Measurements from ENCODE around the gene RREB1.
A peak's percentile ranks its signal among the peaks of the same experiment; 100 is the strongest.

The RREB1 gene

DNA sequence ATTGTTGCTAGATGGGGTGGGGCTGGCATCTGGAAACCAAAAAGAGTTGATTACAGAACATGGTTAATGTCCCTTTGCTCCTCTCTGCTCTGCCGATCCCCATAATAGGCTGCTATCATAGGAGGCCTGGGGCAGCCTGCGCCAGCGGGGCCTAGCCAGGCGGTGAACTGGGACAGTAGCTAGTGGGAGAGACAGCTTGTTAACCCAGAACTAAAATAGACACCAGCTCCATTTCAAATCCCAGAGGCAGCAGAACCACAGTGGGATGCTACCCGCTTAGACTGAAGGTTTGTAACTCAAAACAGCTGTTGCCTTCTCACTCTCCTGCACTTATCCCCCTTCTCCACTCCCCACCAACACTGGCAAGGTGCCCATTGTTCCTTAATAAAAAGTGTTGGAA is 106.7 kb downstream of the RREB1 start:
- no peak for DNase-seq
- CTCF ChIA-PET, result interaction anchor here (1.0 to 3.6 kb wide), 3 partner anchors 10 to 129 kb away, joined by 3 to 14 read pairs (median 5); no protein-coding TSS in a partner anchor
- Histone ChIP-seq H3K4me1 (ENCODE audit: control extremely low read depth in 1 of 4, control insufficient read depth in 4 of 4, insufficient read depth in 4 of 4, low read length in 3 of 4) (peaks cover 0 to 21% (median 3%) of the 10 kb centered on the region in 4 experiments), H3K36me3 (ENCODE audit: control insufficient read depth in 4 of 4, insufficient read depth in 4 of 4, low read length in 3 of 4) (peaks cover 15 to 89% (median 68%) of the 10 kb centered on the region in 4 experiments), H3K27ac (ENCODE audit: insufficient read depth in 1 of 2, low read depth in 1 of 2, low read length in 2 of 2, poor library complexity in 1 of 2, severe bottlenecking in 2 of 2) (no peak overlapping the region), H3K27me3 (replicated peaks in 2 of 5; ENCODE audit: control insufficient read depth in 4 of 5, insufficient read depth in 5 of 5, low read length in 4 of 5) (no peaks in the 10 kb centered on the region), H3K9me3 (ENCODE audit: control extremely low read depth in 1 of 5, control insufficient read depth in 4 of 5, insufficient read depth in 2 of 5, low read depth in 1 of 5, low read length in 4 of 5) (no peaks in the 10 kb centered on the region), H3K4me3 (ENCODE audit: control insufficient read depth in 1 of 7, extremely low read depth in 1 of 7, insufficient read depth in 4 of 7, low read depth in 2 of 7, low read length in 6 of 7) (no peak overlapping the region)
- POLR2A ChIA-PET, result no interaction called here
- 92% methylated on average over 4 of the region's 5 CpGs for WGBS (ENCODE audit: insufficient coverage)

DNA sequence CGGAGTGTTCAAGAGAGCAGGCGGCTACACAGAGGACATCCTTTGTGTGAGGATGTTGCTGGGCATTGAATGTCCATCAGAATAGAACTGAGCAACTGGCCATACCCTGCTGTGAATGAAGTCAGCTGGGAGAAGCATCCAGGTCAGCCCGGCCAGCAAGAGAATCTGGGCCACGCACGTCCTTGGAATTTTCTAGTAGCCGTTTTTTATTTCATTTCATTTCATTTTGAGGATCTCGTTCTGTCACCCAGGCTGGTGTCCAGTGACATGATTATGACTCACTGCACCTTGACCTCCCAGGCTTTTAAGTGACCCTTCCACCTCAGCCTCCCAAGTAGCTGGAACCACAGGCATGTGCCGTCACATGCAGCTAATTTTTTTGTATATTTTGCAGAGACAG is 107.4 kb downstream of the RREB1 start:
- POLR2A ChIA-PET, result no interaction called here
- CTCF ChIA-PET, result interaction anchor here (1.0 to 3.6 kb wide), 3 partner anchors 9 to 129 kb away, joined by 3 to 14 read pairs (median 5); no protein-coding TSS in a partner anchor
- 88% methylated on average over 8 of the region's 8 CpGs for WGBS (ENCODE audit: insufficient coverage)
- Histone ChIP-seq H3K36me3 (ENCODE audit: control insufficient read depth in 4 of 4, insufficient read depth in 4 of 4, low read length in 3 of 4) (peaks cover 13 to 89% (median 73%) of the 10 kb centered on the region in 4 experiments), H3K4me3 (ENCODE audit: control insufficient read depth in 1 of 7, extremely low read depth in 1 of 7, insufficient read depth in 4 of 7, low read depth in 2 of 7, low read length in 6 of 7) (no peak overlapping the region), H3K27ac (ENCODE audit: insufficient read depth in 1 of 2, low read depth in 1 of 2, low read length in 2 of 2, poor library complexity in 1 of 2, severe bottlenecking in 2 of 2) (no peak overlapping the region), H3K27me3 (replicated peaks in 2 of 5; ENCODE audit: control insufficient read depth in 4 of 5, insufficient read depth in 5 of 5, low read length in 4 of 5) (no peaks in the 10 kb centered on the region), H3K4me1 (ENCODE audit: control extremely low read depth in 1 of 4, control insufficient read depth in 4 of 4, insufficient read depth in 4 of 4, low read length in 3 of 4) (peaks cover 0 to 21% (median 3%) of the 10 kb centered on the region in 4 experiments), H3K9me3 (ENCODE audit: control extremely low read depth in 1 of 5, control insufficient read depth in 4 of 5, insufficient read depth in 2 of 5, low read depth in 1 of 5, low read length in 4 of 5) (no peaks in the 10 kb centered on the region)
- DNase-seq, result no peak

DNA sequence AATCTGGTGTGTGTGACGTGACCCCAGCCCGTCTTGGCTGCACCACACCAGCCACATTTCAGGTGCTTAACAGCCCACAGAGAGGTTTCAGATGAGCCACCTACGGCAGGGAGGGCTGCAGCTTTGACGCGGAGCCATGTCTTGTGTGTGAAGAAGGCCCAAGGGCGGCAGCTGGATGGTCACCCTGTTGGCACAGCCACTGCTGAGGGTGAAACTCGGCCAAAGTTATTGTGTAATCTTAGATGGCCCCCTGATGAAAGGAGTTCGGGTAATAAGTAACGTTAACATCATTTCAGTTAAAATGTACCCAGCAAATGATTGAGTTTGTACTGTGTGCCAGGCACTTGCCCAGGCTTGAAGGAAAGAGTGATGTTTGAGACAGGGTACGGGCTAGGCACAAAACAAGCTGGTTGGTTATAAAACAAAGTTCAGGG is 108.1 kb downstream of the RREB1 start:
- H3K36me3 ChIP-seq (ENCODE audit: control insufficient read depth in 4 of 4, insufficient read depth in 4 of 4, low read length in 3 of 4), result peaks cover 12 to 92% (median 72%) of the 10 kb centered on the region in 4 experiments
- no peaks in the 10 kb centered on the region for H3K27me3 ChIP-seq (replicated peaks in 2 of 5; ENCODE audit: control insufficient read depth in 4 of 5, insufficient read depth in 5 of 5, low read length in 4 of 5)
- ChIA-PET CTCF (interaction anchor here (3.6 kb wide), 1 partner anchor 22 kb away, joined by 14 read pairs; no protein-coding TSS in a partner anchor), POLR2A (interaction anchor here (0.6 kb wide), 1 partner anchor 96 kb away, joined by 4 read pairs; no protein-coding TSS in a partner anchor)
- WGBS (ENCODE audit: insufficient coverage), result 90% methylated on average over 10 of the region's 10 CpGs
- DNase-seq, result no peak
- H3K4me1 ChIP-seq (ENCODE audit: control extremely low read depth in 1 of 4, control insufficient read depth in 4 of 4, insufficient read depth in 4 of 4, low read length in 3 of 4), result peaks cover 0 to 21% (median 3%) of the 10 kb centered on the region in 4 experiments
- H3K27ac ChIP-seq (ENCODE audit: insufficient read depth in 1 of 2, low read depth in 1 of 2, low read length in 2 of 2, poor library complexity in 1 of 2, severe bottlenecking in 2 of 2), result no peak overlapping the region
- H3K9me3 ChIP-seq (ENCODE audit: control extremely low read depth in 1 of 5, control insufficient read depth in 4 of 5, insufficient read depth in 2 of 5, low read depth in 1 of 5, low read length in 4 of 5), result no peaks in the 10 kb centered on the region
- H3K4me3 ChIP-seq (ENCODE audit: control insufficient read depth in 1 of 7, extremely low read depth in 1 of 7, insufficient read depth in 4 of 7, low read depth in 2 of 7, low read length in 6 of 7), result no peak overlapping the region

DNA sequence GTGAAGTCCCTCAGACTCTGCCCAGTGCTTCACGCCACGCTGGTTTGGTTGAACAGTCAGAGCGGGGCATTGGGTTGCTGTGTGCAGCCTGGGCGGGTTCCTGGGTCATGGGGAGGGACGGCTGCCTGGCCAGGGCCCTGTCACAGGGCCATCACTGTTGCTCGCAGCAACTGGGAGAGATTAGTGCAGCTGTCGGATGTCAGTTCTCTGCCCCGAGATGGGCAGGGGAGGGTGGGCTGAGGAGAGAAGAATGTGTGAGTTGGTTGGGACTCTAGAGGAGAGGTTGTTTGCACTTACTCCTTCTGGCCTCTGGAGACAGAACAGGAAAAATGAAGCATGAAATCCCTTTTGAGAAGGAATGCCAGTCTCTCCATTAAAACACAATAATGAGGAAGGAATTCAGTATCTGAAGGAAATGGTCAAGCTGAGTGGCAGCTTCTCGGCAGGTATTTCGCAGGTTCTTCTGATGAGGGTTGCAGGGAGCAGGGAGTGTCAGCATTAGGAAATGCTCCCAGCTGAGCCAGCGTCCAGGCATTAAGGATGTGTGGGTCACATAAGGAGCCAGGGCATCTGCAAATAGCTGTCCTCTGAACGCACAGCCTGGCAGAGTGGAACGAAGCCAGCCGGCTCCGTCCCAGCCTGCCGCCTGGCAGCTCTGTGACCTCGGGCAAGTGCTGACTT is 109.3 kb downstream of the RREB1 start:
- Histone ChIP-seq H3K9me3 (ENCODE audit: control extremely low read depth in 1 of 5, control insufficient read depth in 4 of 5, insufficient read depth in 2 of 5, low read depth in 1 of 5, low read length in 4 of 5) (no peaks in the 10 kb centered on the region), H3K4me3 (ENCODE audit: control insufficient read depth in 1 of 7, extremely low read depth in 1 of 7, insufficient read depth in 4 of 7, low read depth in 2 of 7, low read length in 6 of 7) (no peak overlapping the region), H3K36me3 (ENCODE audit: control insufficient read depth in 4 of 4, insufficient read depth in 4 of 4, low read length in 3 of 4) (peaks cover 10 to 91% (median 68%) of the 10 kb centered on the region in 4 experiments), H3K27me3 (replicated peaks in 2 of 5; ENCODE audit: control insufficient read depth in 4 of 5, insufficient read depth in 5 of 5, low read length in 4 of 5) (no peaks in the 10 kb centered on the region), H3K4me1 (ENCODE audit: control extremely low read depth in 1 of 4, control insufficient read depth in 4 of 4, insufficient read depth in 4 of 4, low read length in 3 of 4) (peaks cover 0 to 21% (median 3%) of the 10 kb centered on the region in 4 experiments), H3K27ac (ENCODE audit: insufficient read depth in 1 of 2, low read depth in 1 of 2, low read length in 2 of 2, poor library complexity in 1 of 2, severe bottlenecking in 2 of 2) (no peak overlapping the region)
- ChIA-PET CTCF (interaction anchor here (0.6 to 3.5 kb wide), 4 partner anchors 9 to 61 kb away, joined by 3 to 18 read pairs (median 4); no protein-coding TSS in a partner anchor), POLR2A (interaction anchor here (0.6 kb wide), 1 partner anchor 38 kb away, joined by 4 read pairs; no protein-coding TSS in a partner anchor)
- WGBS (ENCODE audit: insufficient coverage), result 97% methylated on average over 16 of the region's 17 CpGs
- no peak for DNase-seq

DNA sequence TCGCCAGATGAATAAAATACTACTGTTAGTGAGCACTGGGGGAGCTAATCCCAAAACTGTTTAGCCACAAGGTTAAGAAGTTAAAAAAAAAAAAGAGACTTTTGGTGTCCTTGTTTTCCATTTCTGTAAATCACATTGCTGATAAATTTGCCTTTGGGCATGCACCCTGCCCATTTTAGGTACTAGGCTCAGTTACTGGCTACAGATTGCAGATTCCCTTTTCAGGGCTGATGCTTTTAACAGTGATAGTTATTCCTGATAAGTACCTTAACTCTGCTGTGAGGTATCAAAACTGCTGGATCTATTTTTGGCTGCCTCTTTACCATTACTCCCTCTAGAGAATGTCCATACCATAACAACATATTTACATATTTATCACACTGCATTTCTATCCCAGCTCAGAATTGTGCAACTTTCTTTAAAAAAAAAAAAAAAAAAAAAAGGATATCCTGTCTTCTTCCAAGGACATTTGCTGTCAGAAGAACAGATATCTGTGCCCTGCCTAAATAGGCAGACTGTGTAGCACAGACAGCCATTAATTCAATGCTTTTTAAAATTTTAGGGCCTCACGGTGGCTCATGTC is 110.7 kb downstream of the RREB1 start:
- peak in 2 of 3 donors; percentile 30 to 34 for DNase-seq
- no peaks in the 10 kb centered on the region for H3K27me3 ChIP-seq (replicated peaks in 2 of 5; ENCODE audit: control insufficient read depth in 4 of 5, insufficient read depth in 5 of 5, low read length in 4 of 5)
- CTCF ChIA-PET, result interaction anchor here (0.6 to 3.5 kb wide), 9 partner anchors 9 to 102 kb away, joined by 3 to 18 read pairs (median 4); no protein-coding TSS in a partner anchor
- 100% methylated on average over 1 of the region's 2 CpGs for WGBS (ENCODE audit: insufficient coverage)
- H3K4me3 ChIP-seq (ENCODE audit: control insufficient read depth in 1 of 7, extremely low read depth in 1 of 7, insufficient read depth in 4 of 7, low read depth in 2 of 7, low read length in 6 of 7), result no peak overlapping the region
- H3K4me1 ChIP-seq (ENCODE audit: control extremely low read depth in 1 of 4, control insufficient read depth in 4 of 4, insufficient read depth in 4 of 4, low read length in 3 of 4), result peaks cover under 1 to 21% (median 3%) of the 10 kb centered on the region in 4 experiments
- no peaks in the 10 kb centered on the region for H3K9me3 ChIP-seq (ENCODE audit: control extremely low read depth in 1 of 5, control insufficient read depth in 4 of 5, insufficient read depth in 2 of 5, low read depth in 1 of 5, low read length in 4 of 5)
- POLR2A ChIA-PET, result no interaction called here
- no peak overlapping the region for H3K27ac ChIP-seq (ENCODE audit: insufficient read depth in 1 of 2, low read depth in 1 of 2, low read length in 2 of 2, poor library complexity in 1 of 2, severe bottlenecking in 2 of 2)
- peaks cover 7 to 89% (median 63%) of the 10 kb centered on the region in 4 experiments for H3K36me3 ChIP-seq (ENCODE audit: control insufficient read depth in 4 of 4, insufficient read depth in 4 of 4, low read length in 3 of 4)

DNA sequence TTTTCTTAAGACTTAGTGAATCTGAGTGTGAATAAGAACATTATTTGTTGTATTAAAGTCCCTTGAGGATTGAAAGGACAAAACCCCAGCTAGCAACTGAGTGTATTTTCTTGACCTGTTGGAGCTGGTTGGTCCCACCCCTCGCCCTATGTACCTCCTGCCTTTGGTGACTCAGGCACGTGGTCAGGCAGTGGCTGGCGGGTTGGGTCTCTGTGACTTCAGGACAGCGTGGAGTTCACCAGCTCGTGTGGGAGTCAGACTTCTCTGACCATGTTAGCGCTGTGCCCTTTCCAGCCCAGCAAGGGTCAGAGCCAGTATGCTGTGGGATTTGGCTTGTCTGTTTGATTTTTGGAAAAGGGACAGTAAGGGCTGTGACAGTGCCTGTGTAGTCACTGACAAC is 111.5 kb downstream of the RREB1 start:
- Histone ChIP-seq H3K4me3 (ENCODE audit: control insufficient read depth in 1 of 7, extremely low read depth in 1 of 7, insufficient read depth in 4 of 7, low read depth in 2 of 7, low read length in 6 of 7) (peak overlapping the region in 1 of 7 experiments; percentile 13), H3K9me3 (ENCODE audit: control extremely low read depth in 1 of 5, control insufficient read depth in 4 of 5, insufficient read depth in 2 of 5, low read depth in 1 of 5, low read length in 4 of 5) (no peaks in the 10 kb centered on the region), H3K36me3 (ENCODE audit: control insufficient read depth in 4 of 4, insufficient read depth in 4 of 4, low read length in 3 of 4) (peaks cover 3 to 89% (median 56%) of the 10 kb centered on the region in 4 experiments), H3K27ac (ENCODE audit: insufficient read depth in 1 of 2, low read depth in 1 of 2, low read length in 2 of 2, poor library complexity in 1 of 2, severe bottlenecking in 2 of 2) (no peak overlapping the region), H3K4me1 (ENCODE audit: control extremely low read depth in 1 of 4, control insufficient read depth in 4 of 4, insufficient read depth in 4 of 4, low read length in 3 of 4) (peaks cover 4 to 25% (median 5%) of the 10 kb centered on the region in 4 experiments), H3K27me3 (replicated peaks in 2 of 5; ENCODE audit: control insufficient read depth in 4 of 5, insufficient read depth in 5 of 5, low read length in 4 of 5) (no peaks in the 10 kb centered on the region)
- ChIA-PET CTCF (interaction anchor here (0.6 to 3.5 kb wide), 8 partner anchors 11 to 103 kb away, joined by 3 to 18 read pairs (median 4); no protein-coding TSS in a partner anchor), POLR2A (no interaction called here)
- 80% methylated on average over 4 of the region's 6 CpGs for whole genome bisulfite sequencing (ENCODE audit: insufficient coverage)
- peak in 1 of 3 donors; percentile 27 for DNase-seq

All from common myeloid progenitor, CD34-positive (primary cell).